HEK293T (cell line): ENCODE results near the gene LPIN2.

Experiments used
- ARNT ChIP-seq: fragments of 450-650 bp; IDR thresholded peaks from 2 replicates; pipeline ENCODE4 v1.6.1; 2017; ENCODE audit warnings: mild to moderate bottlenecking
- BHLHE40 ChIP-seq: fragments of 450-650 bp; IDR thresholded peaks from 2 replicates; pipeline ENCODE4 v1.6.1; 2016; ENCODE audit warnings: mild to moderate bottlenecking, moderate library complexity, borderline replicate concordance
- CTBP1 ChIP-seq: fragments of 450-650 bp; IDR thresholded peaks from 2 replicates; pipeline ENCODE4 v1.6.1; 2016; ENCODE audit warnings: borderline replicate concordance
- ELF4 ChIP-seq: fragments of 450-650 bp; IDR thresholded peaks from 2 replicates; pipeline ENCODE4 v1.6.1; 2017; ENCODE audit warnings: antibody characterized with exemption
- FOXA1 ChIP-seq: fragments of 450-650 bp; IDR thresholded peaks from 2 replicates; pipeline ENCODE4 v1.6.1; 2016; ENCODE audit warnings: mild to moderate bottlenecking
- NFRKB ChIP-seq: fragments of 450-650 bp; IDR thresholded peaks from 2 replicates; pipeline ENCODE4 v1.6.1; 2016; ENCODE audit warnings: mild to moderate bottlenecking, moderate library complexity
- PKNOX1 ChIP-seq: fragments of 450-650 bp; IDR thresholded peaks from 2 replicates; pipeline ENCODE4 v1.6.1; 2016
- SP1 ChIP-seq: fragments of 450-650 bp; IDR thresholded peaks from 2 replicates; pipeline ENCODE4 v1.6.1; 2017
- SUZ12 ChIP-seq: fragments of 450-650 bp; IDR thresholded peaks from 2 replicates; pipeline ENCODE4 v1.6.1; 2016; ENCODE audit warnings: mild to moderate bottlenecking
- TARDBP ChIP-seq: fragments of 450-650 bp; IDR thresholded peaks from 2 replicates; pipeline ENCODE4 v1.6.1; 2016
- ZNF384 ChIP-seq: fragments of 450-650 bp; IDR thresholded peaks from 2 replicates; pipeline ENCODE4 v1.6.1; 2016

- no peak for TF ChIP-seq CTBP1
- no peak for TF ChIP-seq SUZ12
- no peak for TF ChIP-seq SP1
- TF ChIP-seq ZNF384, result no peak
- TF ChIP-seq NFRKB, result no peak
- TF ChIP-seq FOXA1, result no peak
- TF ChIP-seq ELF4, result no peak
- no peak for TF ChIP-seq TARDBP
- no peak for TF ChIP-seq ARNT
- TF ChIP-seq PKNOX1, result no peak
- no peak for TF ChIP-seq BHLHE40
These were observed 14.5 kb upstream of the LPIN2 start for GRCh38 chr18:3027370-3027891.
